HepG2 (cell line): ENCODE results near the gene CCDC57. TPM values are rescaled to one million over a fixed set of nuclear protein-coding genes. Genes with fewer than 3 reads are reported as not detected.

ENCODE experiments used
- CC2D1A ChIP-seq: sonication (generic); formaldehyde crosslinking; IDR thresholded peaks from 2 replicates; pipeline ENCODE4 v1.8.1; 2023; ENCODE audit warnings: mild to moderate bottlenecking, missing genetic modification reagents
- CHD4 ChIP-seq: fragments of 200-600 bp; sonication (generic); IDR thresholded peaks from 2 replicates; pipeline ENCODE4 v1.7.0; 2017; ENCODE audit warnings: mild to moderate bottlenecking, low read length, borderline replicate concordance
- JDP2 ChIP-seq: sonication (generic); formaldehyde crosslinking; IDR thresholded peaks from 2 replicates; pipeline ENCODE4 v1.8.1; 2022; ENCODE audit warnings: missing genetic modification reagents, borderline replicate concordance
- SALL1 ChIP-seq: sonication (generic); formaldehyde crosslinking; IDR thresholded peaks from 2 replicates; pipeline ENCODE4 v1.8.0; 2022; ENCODE audit warnings: mild to moderate bottlenecking, missing genetic modification reagents
- TAF1 ChIP-seq: sonication (generic); formaldehyde crosslinking; IDR thresholded peaks from 2 replicates; pipeline ENCODE4 v1.4.0; 2020; ENCODE audit warnings: missing genetic modification reagents
- ZNF230 ChIP-seq: sonication (generic); formaldehyde crosslinking; IDR thresholded peaks from 2 replicates; pipeline ENCODE4 v1.4.0; 2020; ENCODE audit warnings: mild to moderate bottlenecking, missing genetic modification reagents
- ZNF569 ChIP-seq: sonication (generic); formaldehyde crosslinking; IDR thresholded peaks from 2 replicates; pipeline ENCODE4 v1.5.0; 2020; ENCODE audit warnings: mild to moderate bottlenecking, missing genetic modification reagents, moderate library complexity, borderline replicate concordance
- ZNF577 ChIP-seq: sonication (generic); formaldehyde crosslinking; IDR thresholded peaks from 2 replicates; pipeline ENCODE4 v1.4.0; 2020; ENCODE audit warnings: mild to moderate bottlenecking, low read depth, missing genetic modification reagents, borderline replicate concordance
- ZNF672 ChIP-seq: sonication (generic); formaldehyde crosslinking; IDR thresholded peaks from 2 replicates; pipeline ENCODE4 v1.8.1; 2022; ENCODE audit warnings: missing genetic modification reagents
- polyA plus RNA-seq, 8 experiments: library from polyadenylated mRNA; depleted of rRNA in 3 of 8; stranded (reverse) in 7 of 8; unstranded in 1 of 8; fragments of >200 nt; fragmentation: Illumina TruSeq in 4 of 8; extraction: Trizol in 4 of 8; gene quantifications; 2 replicates each; pipeline versions ENCODE4 v1.2.1 to v1.2.3, GENCODE V29; 2011 to 2016; ENCODE audit warnings: low read depth in 4 of 8, missing spikeins in 1 of 8, mixed read lengths in 1 of 8; ENCODE audit not compliant: insufficient read depth in 1 of 8
- total RNA-seq, 5 experiments: library from RNA; depleted of rRNA; stranded (reverse); fragments of >200 nt; fragmentation: Illumina TruSeq; extraction: Trizol; gene quantifications; 2 replicates each; pipeline ENCODE4 v1.2.3, GENCODE V29; 2016; ENCODE audit warnings: low read depth in 1 of 5
- TF ChIP-seq, protein P1 (sequence below): sonication (generic); formaldehyde crosslinking; IDR thresholded peaks from 2 replicates; pipeline ENCODE4 v1.8.0; 2022; ENCODE audit warnings: missing genetic modification reagents, mild to moderate bottlenecking, borderline replicate concordance
- TF ChIP-seq, protein P2 (sequence below): sonication (generic); formaldehyde crosslinking; IDR thresholded peaks from 2 replicates; pipeline ENCODE4 v1.5.0; 2020; ENCODE audit warnings: mild to moderate bottlenecking, missing genetic modification reagents
- TF ChIP-seq, protein P3 (sequence below): sonication (generic); formaldehyde crosslinking; conservative IDR thresholded peaks from 2 replicates; pipeline ENCODE4 v1.4.0; 2020; ENCODE audit warnings: missing genetic modification reagents
- TF ChIP-seq, protein P4 (sequence below): sonication (generic); formaldehyde crosslinking; IDR thresholded peaks from 2 replicates; pipeline ENCODE4 v1.4.0; 2020; ENCODE audit warnings: missing genetic modification reagents, borderline replicate concordance
- TF ChIP-seq, protein P5 (sequence below): sonication (generic); formaldehyde crosslinking; IDR thresholded peaks from 2 replicates; pipeline ENCODE4 v1.4.0; 2020; ENCODE audit warnings: missing genetic modification reagents, mild to moderate bottlenecking, borderline replicate concordance

CCDC57 gene
- total and polyA plus RNA-seq, 2 of the 13 experiments (the other 11 are each of a cell fraction or from before 2014, with no cell fraction given), result 59.3 to 59.9 TPM

DNA sequence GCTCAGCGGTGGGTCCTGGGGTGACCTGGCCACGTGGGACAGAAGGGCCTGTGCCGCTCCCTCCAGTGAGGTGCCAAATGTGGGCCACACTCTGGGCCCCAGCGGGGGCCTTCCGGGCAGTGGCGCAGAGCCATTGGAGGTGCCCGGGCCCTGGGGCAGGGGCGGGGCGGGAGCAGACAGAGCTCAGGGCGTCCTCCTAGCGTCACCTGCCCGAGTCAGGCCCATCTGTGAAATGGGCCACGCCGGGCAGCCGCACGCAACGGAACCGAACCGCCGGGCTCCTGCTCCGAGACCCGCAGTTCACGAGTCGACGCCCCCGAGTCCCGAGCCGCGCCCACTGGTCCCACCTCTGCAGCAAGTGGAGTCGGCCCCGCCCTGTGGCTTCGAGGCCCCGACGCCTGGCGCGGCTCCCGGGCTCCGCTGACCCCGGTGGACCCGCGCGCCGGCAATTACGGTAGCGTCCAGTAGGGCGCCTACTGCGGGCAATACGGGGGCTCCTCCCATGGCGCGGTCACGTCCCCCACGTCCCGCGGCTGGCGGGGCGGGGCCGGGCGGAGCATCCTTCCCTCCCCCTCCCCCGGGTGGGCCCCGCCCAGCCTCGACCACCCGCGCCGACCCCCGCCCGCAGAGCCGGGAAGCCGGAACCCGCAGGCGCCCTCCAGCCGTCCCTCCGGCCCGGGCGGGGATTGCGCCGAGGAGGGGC lies 18.1 kb upstream of the CCDC57 start (continued):
- TF ChIP-seq, protein P1, sequence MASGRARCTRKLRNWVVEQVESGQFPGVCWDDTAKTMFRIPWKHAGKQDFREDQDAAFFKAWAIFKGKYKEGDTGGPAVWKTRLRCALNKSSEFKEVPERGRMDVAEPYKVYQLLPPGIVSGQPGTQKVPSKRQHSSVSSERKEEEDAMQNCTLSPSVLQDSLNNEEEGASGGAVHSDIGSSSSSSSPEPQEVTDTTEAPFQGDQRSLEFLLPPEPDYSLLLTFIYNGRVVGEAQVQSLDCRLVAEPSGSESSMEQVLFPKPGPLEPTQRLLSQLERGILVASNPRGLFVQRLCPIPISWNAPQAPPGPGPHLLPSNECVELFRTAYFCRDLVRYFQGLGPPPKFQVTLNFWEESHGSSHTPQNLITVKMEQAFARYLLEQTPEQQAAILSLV (CRISPR knock-in tag), result no peak; the same call in 1 of the 2 replicates
- TF ChIP-seq ZNF577 (peak; percentile 95; the same call in 1 of the 2 replicates), CHD4 (no peak), TAF1 (CRISPR knock-in tag) (peak; percentile 53; the same call in 1 of the 2 replicates), ZNF672 (CRISPR knock-in tag) (peak; percentile 70; the same call in 1 of the 2 replicates), ZNF569 (CRISPR knock-in tag) (peak; percentile 98), ZNF230 (peak; percentile 99), JDP2 (peak; percentile 96), CC2D1A (CRISPR knock-in tag) (no peak), SALL1 (CRISPR knock-in tag) (peak; percentile 96)
- TF ChIP-seq, protein P2, sequence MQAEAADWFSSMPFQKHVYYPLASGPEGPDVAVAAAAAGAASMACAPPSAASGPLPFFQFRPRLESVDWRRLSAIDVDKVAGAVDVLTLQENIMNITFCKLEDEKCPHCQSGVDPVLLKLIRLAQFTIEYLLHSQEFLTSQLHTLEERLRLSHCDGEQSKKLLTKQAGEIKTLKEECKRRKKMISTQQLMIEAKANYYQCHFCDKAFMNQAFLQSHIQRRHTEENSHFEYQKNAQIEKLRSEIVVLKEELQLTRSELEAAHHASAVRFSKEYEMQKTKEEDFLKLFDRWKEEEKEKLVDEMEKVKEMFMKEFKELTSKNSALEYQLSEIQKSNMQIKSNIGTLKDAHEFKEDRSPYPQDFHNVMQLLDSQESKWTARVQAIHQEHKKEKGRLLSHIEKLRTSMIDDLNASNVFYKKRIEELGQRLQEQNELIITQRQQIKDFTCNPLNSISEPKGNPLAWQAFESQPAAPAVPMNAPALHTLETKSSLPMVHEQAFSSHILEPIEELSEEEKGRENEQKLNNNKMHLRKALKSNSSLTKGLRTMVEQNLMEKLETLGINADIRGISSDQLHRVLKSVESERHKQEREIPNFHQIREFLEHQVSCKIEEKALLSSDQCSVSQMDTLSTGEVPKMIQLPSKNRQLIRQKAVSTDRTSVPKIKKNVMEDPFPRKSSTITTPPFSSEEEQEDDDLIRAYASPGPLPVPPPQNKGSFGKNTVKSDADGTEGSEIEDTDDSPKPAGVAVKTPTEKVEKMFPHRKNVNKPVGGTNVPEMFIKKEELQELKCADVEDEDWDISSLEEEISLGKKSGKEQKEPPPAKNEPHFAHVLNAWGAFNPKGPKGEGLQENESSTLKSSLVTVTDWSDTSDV (CRISPR knock-in tag), result no peak; the same call in 1 of the 2 replicates
- TF ChIP-seq, protein P3, sequence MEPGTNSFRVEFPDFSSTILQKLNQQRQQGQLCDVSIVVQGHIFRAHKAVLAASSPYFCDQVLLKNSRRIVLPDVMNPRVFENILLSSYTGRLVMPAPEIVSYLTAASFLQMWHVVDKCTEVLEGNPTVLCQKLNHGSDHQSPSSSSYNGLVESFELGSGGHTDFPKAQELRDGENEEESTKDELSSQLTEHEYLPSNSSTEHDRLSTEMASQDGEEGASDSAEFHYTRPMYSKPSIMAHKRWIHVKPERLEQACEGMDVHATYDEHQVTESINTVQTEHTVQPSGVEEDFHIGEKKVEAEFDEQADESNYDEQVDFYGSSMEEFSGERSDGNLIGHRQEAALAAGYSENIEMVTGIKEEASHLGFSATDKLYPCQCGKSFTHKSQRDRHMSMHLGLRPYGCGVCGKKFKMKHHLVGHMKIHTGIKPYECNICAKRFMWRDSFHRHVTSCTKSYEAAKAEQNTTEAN (CRISPR knock-in tag), result peak; percentile 96
- TF ChIP-seq, protein P4, sequence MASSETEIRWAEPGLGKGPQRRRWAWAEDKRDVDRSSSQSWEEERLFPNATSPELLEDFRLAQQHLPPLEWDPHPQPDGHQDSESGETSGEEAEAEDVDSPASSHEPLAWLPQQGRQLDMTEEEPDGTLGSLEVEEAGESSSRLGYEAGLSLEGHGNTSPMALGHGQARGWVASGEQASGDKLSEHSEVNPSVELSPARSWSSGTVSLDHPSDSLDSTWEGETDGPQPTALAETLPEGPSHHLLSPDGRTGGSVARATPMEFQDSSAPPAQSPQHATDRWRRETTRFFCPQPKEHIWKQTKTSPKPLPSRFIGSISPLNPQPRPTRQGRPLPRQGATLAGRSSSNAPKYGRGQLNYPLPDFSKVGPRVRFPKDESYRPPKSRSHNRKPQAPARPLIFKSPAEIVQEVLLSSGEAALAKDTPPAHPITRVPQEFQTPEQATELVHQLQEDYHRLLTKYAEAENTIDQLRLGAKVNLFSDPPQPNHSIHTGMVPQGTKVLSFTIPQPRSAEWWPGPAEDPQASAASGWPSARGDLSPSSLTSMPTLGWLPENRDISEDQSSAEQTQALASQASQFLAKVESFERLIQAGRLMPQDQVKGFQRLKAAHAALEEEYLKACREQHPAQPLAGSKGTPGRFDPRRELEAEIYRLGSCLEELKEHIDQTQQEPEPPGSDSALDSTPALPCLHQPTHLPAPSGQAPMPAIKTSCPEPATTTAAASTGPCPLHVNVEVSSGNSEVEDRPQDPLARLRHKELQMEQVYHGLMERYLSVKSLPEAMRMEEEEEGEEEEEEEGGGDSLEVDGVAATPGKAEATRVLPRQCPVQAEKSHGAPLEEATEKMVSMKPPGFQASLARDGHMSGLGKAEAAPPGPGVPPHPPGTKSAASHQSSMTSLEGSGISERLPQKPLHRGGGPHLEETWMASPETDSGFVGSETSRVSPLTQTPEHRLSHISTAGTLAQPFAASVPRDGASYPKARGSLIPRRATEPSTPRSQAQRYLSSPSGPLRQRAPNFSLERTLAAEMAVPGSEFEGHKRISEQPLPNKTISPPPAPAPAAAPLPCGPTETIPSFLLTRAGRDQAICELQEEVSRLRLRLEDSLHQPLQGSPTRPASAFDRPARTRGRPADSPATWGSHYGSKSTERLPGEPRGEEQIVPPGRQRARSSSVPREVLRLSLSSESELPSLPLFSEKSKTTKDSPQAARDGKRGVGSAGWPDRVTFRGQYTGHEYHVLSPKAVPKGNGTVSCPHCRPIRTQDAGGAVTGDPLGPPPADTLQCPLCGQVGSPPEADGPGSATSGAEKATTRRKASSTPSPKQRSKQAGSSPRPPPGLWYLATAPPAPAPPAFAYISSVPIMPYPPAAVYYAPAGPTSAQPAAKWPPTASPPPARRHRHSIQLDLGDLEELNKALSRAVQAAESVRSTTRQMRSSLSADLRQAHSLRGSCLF (CRISPR knock-in tag), result peak; percentile 93; the same call in 1 of the 2 replicates
- TF ChIP-seq, protein P5, sequence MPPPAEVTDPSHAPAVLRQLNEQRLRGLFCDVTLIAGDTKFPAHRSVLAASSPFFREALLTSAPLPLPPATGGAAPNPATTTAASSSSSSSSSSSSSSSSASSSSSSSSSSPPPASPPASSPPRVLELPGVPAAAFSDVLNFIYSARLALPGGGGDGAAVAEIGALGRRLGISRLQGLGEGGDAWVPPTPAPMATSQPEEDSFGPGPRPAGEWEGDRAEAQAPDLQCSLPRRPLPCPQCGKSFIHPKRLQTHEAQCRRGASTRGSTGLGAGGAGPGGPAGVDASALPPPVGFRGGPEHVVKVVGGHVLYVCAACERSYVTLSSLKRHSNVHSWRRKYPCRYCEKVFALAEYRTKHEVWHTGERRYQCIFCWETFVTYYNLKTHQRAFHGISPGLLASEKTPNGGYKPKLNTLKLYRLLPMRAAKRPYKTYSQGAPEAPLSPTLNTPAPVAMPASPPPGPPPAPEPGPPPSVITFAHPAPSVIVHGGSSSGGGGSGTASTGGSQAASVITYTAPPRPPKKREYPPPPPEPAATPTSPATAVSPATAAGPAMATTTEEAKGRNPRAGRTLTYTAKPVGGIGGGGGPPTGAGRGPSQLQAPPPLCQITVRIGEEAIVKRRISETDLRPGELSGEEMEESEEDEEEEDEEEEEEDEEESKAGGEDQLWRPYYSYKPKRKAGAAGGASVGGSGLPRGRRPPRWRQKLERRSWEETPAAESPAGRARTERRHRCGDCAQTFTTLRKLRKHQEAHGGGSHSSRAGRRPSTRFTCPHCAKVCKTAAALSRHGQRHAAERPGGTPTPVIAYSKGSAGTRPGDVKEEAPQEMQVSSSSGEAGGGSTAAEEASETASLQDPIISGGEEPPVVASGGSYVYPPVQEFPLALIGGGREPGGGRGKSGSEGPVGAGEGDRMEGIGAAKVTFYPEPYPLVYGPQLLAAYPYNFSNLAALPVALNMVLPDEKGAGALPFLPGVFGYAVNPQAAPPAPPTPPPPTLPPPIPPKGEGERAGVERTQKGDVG (CRISPR knock-in tag), result no peak; the same call in none of the 2 replicates
